ENCODE measurements around the gene FRS3.

The FRS3 gene

DNA sequence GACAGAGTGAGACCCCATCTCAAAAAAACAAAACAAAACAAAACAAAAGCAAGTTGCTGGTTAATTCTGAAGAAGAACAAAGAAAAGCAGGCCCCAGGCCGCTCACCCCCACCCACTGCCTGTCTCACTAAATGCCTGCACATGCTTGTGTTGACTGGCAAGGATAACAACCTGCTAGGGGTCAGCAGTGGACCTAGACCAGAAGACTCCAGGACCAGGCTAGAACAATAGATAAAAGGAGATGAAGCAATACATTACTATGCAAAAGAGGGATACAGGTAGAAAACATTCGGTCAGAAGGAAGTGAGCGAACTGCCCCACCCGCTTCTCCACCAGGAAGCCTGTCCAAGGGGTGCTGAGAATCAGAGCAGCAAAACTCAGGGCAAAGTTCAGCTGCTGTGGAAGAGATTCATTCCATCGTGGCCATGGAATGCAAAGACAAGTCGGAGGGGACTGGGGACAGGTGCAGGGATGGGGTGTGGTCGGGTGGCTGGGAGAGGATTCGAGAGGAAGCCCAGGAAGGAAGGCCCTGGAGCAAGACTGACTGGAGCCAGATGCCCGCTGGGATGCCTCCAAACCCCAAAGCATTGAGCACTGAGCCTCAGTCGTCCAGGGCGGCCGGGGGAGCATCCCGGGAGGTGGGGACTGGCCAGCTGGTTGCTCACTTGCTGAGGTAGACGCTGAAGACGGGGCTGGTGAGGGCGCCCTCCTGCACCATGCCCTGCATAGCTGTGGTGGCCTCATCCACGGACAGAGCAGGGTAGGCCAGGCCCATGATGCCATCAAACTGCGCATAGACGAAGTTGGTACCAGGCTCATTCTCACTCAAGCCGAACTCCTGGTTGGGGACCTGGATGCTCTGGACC is 37.8 kb downstream of the FRS3 start:
- no peak for DNase-seq (ENCODE audit: low spot score)

DNA sequence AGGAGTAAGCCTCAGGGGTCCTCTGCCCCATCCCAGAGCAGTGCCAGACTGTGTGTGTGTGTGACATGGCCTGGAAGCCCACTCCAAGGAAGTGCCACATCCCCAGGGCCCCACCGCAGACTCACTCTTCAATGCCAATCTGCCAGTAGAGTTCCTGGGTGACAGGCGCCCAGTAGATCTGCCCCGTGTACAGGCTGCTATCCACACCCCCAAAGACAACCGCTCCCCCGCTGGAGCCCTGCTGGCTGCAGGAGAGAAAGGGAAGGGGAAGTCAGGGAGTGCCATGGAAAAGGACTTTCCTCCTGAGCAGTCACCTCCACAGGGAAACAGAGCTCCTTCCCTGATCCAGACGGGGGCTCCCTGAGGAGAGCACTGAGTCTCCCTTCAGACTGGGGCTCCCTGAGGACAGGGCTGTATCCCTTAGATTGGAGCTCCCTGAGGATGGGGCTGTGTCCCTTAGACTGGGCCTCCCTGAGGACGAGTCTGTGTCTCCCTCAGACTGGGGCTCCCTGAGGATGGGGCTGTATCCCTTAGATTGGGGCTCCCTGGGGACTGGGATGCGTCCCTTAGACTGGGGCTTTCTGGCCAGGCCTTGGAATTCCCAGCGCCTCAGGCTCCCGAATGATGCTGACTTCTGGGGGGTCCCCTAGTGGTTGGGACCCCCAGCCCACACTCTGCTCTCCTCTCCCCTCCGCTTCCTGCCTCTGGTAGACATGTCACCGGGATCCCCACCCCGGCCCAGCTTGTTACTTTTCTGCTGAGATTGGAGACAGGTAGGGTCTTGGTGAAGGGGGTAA is 39.1 kb downstream of the FRS3 start:
- no peak for DNase-seq (ENCODE audit: low spot score)

DNA sequence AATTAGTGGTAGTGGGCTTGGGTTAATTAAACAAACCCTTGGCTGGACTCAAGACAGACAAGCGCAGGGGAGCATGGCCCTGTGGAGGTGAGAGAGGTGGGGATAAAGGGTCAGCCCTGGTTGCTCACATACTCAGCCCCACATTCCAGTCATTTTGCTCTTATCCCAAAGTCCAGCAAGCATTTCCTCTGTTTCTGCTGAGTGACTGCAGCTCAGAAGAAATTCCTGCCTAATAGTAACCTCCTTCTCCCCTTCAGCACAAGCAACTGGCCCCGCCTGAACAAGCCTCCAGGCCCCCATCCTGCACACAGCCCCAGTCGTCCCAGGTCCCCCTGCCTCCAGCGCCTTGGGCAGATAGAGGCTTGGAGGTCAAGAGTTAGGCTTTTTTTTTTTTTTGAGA is 40.7 kb downstream of the FRS3 start:
- no peak for DNase-seq (ENCODE audit: low spot score)

DNA sequence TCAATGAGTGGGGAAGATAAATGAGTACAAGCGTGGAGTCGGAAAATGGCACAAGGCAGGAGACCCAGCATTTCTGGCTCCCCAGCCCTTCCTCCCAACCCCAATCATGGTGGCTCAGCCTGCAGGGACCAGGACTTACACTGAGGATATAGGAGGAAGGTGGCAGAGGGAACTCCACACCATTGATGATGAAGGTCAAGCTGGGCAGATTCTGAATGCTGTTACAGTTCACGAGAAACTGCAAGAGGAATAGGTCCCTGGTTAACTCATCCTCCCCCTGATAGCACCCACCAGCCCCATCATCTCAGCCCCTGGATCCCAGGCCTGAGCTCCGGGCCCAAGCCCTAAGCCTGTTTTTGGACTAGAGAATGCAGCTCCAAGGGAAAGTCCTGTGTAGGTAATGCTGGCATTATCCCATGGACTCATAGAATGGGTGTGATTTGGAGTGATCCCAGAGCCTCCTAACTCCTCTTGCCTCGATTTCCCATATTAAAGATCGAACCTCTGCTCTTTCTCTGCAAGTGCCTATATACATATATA is 42.0 kb downstream of the FRS3 start:
- no peak for DNase-seq (ENCODE audit: low spot score)

DNA sequence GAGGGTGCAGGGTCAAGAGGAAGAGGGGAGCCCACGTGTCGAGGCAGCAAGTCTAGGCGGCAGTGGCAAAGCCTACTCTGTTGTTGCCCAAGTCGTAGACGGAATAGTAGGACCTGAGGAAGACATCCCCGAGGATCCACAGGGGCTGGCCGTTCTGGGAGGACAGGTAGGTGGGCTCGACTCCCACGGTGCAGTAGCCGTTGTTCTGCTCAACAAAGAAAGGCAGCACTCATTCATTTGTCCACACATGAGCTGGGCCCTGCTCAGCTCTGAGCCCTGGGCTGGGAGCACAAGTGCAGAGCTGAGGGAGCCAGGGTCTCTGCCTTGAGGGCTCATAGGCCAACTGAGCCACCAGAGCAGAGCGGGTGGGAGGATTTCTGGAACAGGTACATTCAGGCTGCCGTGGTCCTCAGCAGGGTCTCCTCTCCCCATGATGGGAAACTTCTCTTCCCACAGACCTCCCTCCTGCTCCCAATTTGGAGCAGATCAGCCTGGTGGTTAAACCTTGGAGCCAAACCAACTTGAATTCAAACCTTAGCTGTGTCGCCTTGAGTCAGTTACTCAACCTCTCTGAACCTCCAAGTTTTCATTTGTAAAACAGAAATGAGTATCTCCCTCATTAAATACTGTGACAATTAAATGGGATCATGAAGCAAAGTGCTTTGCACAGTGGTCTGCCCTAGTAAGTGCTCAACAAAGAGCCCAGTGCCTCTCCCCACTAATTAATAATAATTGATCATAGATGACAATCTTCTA is 42.7 kb downstream of the FRS3 start:
- no peak for DNase-seq (ENCODE audit: low spot score)

DNA sequence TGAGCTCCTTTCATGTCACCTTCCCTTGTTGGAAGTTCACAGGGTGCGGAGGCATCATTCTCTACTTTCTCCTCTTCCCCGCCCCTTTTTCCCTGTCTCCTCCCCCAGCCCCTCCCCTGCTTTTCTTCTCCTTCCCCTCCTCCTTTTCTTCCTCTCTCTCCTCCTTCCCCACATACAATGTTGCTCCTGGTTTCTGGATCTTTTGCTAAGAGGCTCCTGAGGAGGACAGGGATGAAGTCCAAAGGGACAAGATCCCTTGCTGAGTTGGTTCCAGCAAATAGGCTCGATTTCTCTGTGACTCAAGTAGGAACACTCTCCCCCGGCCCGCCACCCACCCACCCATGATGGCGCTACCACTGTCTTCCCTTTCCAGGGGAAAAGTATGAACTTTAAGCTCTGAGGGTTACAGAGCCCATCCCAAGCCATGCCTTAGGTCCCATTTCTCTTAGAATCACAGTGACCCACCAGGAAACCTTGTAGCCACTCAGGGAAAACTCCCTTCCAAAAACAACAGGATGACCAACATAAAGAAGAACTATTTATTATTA is 43.4 kb downstream of the FRS3 start:
- DNase-seq (ENCODE audit: low spot score): no peak

DNA sequence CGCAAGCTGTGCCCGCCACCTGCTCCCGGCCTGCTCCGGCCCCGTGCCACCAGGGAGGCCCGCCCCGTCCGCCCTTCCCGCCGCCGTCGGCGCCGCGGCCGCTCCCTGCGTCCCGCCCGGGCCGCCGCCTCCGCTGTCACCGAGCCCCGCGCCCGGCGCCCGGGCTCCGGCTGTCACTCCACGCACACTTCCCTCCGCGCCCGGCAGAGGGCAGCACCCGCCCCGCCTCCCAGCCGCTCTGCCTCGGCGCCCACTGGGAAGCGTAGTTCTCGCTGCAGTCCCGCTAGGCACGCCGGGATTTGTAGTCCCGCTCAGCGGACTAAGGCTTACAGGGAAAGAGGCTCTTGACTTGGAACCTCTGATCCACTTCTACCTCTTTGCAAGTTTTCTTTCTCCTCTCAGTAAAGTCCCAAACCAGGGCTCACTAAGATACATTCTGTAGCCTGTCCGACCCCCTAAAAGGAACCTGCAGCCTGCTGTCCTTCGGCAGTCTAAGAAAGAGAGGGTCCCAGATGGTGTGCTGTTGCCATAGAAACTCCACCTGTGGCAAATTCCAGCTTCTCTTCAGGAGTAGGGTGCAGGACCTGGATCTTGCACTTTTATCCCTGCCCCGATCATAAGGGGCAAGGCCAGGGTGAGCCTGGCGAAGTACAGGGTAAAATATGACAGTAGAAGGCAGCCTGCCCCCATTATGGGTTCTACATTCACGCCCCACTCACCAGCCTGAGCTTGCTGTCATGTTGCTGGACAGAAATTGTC is 44.1 kb downstream of the FRS3 start, which contains the start of gene TFEB:
TFEB (minus strand) TSS at position 182 of the 759 bp plus-strand sequence. CDS start 44,395 bp downstream, outside the sequence.
- DNase-seq (ENCODE audit: low spot score): peak; percentile 92

DNA sequence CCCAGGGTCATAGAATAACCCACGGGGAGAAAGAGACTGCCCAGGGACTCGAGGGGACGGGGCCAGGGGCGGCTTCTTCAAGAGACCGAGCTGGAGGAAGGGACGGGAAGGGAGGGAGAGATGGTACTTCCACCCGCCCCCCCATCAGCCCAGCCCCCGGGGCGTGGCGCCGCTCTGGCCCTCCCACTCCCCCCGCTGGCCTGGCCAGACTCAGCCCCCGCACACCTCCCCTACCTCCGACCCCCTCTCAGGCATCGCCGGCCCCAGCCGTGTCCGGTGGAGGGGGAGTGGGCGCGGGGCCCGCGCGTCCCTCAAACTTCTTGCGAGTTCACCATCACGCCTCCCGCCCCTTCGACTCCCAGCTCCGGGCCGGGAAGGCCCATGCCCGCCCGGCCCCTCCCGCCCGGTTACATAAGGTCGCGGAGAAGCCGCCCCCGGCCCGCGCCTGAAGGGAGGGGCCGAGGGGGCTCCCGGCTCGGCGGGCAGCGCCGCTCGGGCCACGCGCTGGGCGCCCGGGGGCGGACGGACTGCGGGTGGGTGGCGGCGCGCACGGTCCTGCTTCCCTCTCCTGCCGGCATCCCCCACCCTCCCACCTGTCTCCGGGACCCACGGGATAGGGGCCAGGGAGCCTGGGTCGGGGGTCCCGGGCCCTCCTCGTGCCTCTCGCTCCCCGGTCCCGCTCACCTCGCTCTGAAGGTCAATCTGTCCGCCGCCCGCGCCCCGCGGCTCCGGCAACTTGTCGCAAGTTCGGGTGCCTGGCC is 44.9 kb downstream of the FRS3 start:
- DNase-seq (ENCODE audit: low spot score): peak; percentile 67

DNA sequence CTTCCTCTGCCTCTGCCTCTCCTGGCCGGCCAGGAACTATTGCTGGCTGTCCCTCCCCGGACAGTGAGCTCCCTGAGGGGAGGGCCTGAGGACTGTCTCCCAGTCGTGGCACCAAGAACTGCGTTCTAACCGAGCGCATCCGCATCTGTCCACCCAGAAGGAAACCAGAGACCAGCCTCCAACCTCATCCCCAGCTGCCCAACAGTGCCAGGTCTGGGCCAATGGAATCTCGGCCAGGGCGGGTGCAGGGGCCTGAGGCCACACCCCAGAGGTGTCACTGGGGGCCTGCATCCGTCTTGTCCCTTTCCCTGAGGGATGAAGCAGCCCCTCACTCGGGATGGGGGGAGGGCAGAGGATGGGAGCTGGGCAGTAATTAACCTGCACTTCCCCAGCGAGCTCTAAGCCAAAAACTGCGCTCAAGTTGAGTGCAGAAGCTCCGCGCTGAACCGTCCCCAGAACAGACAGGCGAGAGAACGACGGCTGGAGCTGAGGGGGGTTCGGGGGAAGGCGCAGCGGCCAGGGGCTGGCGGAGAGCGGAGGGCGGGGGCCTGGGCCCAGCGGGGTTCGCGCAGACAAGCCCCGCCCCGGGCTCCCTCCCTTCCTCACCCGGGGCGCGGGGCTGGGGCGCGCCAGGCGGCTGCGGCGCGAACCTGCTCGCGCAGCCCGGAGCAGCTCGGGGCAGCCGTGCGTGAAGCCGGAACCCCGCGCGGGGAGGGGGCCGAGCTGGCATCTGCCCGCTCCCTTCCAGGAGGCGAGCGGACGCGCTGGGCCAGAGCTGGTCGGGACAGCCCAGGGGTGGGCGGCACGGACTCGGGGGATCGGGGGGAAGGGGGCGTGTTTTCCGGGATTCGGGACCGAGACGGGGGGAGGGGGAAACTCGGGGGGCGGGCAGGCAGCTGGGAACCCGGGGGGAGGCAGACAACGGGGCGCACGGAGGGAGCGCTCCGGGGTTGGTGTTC is 45.7 kb downstream of the FRS3 start:
- DNase-seq (ENCODE audit: low spot score): peak; percentile 63

DNA sequence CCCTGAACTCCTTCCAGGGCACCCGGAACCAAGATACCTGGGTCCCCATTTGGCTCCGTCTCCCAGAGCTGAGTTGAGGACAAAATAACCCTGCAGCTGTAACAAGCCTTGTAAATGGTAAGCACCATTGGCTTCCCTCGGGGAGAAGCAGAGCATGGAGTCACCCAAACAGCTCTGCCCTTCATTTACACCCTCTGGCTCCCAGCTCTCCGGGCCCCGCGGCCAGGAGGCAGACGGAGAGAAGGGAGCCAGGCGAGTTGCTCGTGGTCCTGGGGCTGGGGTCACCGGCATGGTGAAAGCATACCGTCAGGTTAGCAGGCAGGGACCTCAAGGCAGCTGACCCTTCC is 46.4 kb downstream of the FRS3 start:
- no peak for DNase-seq (ENCODE audit: low spot score)

DNA sequence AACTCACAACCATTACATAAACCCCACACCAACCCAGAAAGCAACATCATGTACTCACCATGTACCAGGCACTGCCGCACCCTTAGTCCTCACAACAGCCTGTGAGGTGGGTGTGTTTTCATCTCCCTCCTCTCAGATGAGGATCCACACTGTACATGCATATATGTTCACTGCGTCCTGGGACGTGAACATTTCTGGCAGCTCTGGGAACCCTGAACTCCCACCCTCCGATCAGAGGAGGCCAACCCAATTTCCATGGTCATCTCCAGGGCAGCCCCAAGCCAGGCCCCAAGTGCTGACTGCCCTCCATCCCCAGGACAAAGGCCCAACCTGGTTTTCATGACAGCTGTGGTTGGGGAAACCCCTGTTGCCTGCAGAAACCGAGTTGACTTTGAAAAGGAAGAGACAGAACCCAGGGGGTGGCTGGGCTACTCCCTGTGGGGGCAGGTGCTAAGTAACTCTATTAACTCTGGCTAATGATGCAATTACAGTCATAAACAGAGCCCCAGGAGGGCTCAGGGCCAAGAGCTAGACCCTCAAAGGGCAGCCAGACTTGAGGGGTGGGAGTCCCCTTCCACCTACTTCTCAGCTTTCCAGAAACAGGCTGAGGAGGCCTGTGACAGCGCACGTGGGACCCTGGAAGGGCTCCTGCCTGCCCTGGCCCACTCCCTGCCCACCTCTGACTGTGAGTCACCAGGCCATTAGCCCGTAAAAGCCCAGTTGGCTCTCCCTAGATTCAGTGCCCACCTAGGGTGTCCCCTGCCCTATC is 46.9 kb downstream of the FRS3 start:
- peak; percentile 65 for DNase-seq (ENCODE audit: low spot score)

DNA sequence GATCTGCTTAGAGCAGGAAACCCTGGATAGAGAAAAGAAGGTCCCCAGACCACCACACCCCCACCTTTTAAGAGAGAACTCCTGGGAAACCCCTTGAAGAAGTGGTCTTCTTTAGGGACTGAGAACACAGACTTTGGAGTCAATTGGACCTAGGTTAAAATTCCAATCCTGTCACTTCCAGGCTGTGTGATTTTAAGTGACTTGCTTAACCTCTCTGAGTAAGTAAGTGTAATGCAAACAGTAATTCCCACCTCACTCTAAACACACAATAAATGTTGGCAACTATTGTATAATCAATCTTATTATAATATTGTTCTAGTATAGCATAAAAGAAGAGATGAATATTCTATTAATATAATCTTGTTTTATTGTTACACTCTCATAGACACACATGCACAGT is 47.6 kb downstream of the FRS3 start:
- DNase-seq (ENCODE audit: low spot score): no peak

DNA sequence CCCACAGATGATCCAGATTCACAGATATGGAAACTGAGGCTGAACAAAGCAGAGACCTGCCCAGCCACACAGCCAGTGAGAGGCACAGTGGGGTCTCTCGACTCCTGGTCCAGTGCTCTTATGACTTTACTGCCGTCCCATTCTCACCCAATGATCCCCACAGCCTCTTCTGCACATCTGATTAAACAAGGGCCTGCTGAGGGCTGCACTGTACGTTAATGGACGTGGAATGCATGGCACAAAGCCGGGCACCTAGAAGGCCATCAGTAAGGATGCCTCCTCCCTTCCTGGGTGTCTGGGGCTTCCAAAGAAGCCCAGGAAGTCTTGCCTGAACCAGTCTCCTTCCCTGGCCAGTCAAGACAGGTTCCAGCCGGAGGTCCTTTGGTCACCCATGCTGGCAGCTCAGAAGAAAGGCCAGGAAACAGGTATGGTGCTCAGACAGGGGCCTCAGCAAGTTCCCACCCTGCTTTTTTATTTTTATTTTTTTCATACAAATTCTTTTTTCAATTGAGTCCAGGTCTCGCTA is 48.1 kb downstream of the FRS3 start:
- DNase-seq (ENCODE audit: low spot score): no peak

DNA sequence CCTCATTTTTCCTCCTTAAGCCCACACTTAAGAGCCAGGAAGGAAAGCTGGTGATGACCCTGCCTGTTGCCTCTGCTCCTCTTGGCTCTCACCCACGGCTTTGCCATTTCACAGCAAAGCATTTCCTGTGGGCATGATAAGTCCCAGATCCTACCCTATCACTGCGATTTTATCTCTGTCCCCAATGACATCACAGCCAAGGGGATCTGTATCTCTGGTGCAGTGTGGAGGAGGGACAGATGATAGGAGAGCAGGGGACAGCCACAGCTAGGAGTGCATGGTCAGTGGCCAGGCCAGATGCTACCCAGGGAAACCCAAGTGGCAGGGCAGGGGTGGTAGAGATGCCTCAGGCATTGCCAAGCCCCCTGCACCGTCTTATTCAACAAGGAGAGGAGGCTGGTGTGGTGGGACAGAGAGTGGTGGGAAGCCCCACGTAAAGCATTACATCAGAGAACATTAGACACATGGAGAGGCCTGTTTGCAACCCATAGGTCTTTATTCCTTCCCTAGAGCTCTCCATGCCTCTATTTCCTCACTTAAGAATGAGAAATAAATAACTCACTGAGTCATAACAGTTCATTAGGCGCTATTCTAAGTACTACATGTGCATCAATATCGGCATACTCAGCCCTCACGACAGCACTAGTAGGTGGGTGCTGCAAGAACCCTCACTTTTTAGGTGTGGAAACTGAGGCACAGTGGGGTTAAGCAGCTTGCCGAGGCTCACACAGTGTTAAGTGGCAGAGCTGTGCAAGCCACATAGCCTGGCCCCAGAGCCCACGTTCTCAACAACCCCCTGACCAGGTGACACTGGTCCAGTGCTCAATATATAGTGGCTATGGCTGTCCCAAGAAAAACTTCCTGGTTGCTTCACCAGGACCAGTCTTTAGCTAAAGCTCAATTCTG is 48.9 kb downstream of the FRS3 start:
- DNase-seq (ENCODE audit: low spot score): no peak

DNA sequence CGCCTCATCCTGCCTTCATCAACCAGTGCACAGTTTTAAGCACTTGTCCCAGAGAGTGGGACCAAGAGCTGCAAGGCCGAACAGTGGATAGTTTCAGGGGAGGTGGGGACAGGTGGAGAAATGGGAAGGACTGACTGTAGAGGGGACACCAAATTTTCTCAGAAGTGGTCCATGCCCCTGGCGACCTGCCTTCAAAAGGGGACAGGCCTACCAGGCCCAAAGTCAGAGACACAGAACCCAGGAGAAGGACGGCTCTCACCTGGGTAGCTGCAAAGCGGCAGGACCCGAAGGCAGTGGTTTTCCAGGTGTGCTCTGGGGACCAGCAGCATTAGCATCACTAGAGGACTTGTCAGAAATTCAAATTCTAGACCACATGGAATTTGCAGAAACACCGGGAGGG is 50.1 kb downstream of the FRS3 start:
- DNase-seq (ENCODE audit: low spot score): no peak

DNA sequence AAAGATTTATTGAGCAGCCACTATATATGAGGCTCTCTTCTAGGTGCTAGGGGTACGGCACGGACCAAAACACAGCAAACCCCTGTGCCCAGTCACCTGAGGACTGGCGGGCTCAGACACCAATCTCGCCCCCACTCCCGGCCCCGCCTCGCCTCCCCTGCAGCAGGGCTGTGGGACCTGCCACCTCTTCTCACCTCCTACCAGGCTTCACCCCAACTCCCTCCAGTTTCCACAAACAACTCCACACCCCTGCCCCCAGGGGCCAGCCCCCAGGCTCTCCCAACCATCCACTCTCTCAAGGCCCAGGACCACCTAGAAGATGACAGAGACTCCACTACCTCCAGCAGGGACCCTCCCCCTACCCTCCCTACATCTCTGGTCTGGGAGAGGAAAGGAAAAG is 50.7 kb downstream of the FRS3 start:
- no peak for DNase-seq (ENCODE audit: low spot score)

Measured in CD4-positive, alpha-beta T cell treated with Interleukin-6 at 100 ng/mL for 8 hours (primary cell).